Thoracic aorta (tissue), 2 donors: ENCODE results near the gene CTIF. TPM values are rescaled to one million over a fixed set of nuclear protein-coding genes. Genes with fewer than 3 reads are reported as not detected.

Source experiments
- ATAC-seq: fragments of 150-250 bp; one replicate; pipeline ENCODE4 v1.8.0; 2017; ENCODE audit warnings: low read depth; ENCODE audit not compliant: insufficient number of reproducible peaks, low FRiP score
- DNase-seq: peaks from one replicate; pipeline ENCODE4 v3.0.0-alpha.2; 2020; ENCODE audit warnings: low spot score
- H3K27ac ChIP-seq, 2 donors: fragments of 200-600 bp; sonication (generic); 1 replicate in 1 of 2; 2 replicates in 1 of 2; pipeline ENCODE4 v1.5.1; 2016; ENCODE audit warnings: mild to moderate bottlenecking in 2 of 2, moderate library complexity in 2 of 2
- H3K27me3 ChIP-seq: fragments of 200-600 bp; sonication (generic); replicated peaks from 2 replicates; pipeline ENCODE4 v1.6.0; 2016; ENCODE audit warnings: mild to moderate bottlenecking; ENCODE audit not compliant: insufficient read depth
- H3K36me3 ChIP-seq: fragments of 200-600 bp; sonication (generic); one replicate; pipeline ENCODE4 v1.5.1; 2016
- H3K4me1 ChIP-seq, 2 donors: fragments of 200-600 bp; sonication (generic); 1 replicate in 1 of 2; 2 replicates in 1 of 2; pipeline versions ENCODE4 v1.5.1 to v1.6.0; 2016; ENCODE audit warnings: low read depth in 2 of 2, mild to moderate bottlenecking in 1 of 2; ENCODE audit not compliant: control insufficient read depth in 1 of 2
- H3K4me3 ChIP-seq: fragments of 200-600 bp; sonication (generic); 2 replicates; pipeline ENCODE4 v1.5.1; 2016; ENCODE audit warnings: mild to moderate bottlenecking
- H3K9me3 ChIP-seq: fragments of 200-600 bp; sonication (generic); 2 replicates; pipeline ENCODE4 v1.5.1; 2016
- CTCF ChIP-seq: fragments of 200-600 bp; sonication (generic); IDR thresholded peaks from one replicate; pipeline ENCODE4 v1.5.1; 2019; ENCODE audit warnings: antibody characterized with exemption
- total RNA-seq, 2 donors: library from RNA; depleted of rRNA; stranded (reverse); fragments of >200 nt; gene quantifications; one replicate each; pipeline versions ENCODE4 v1.1.0 to v1.2.3, GENCODE V29; 2016

The CTIF gene
- total RNA-seq, 2 donors from 2014 or later: 63.3 to 125 TPM

GRCh38 chr18:48817021-48817461 lies 278.2 kb downstream of the CTIF start:
- peaks cover 8% of the 10 kb centered on the region for H3K36me3 ChIP-seq
- DNase-seq (no peak), ATAC-seq (no peak)
- peaks cover 16 to 41% of the 10 kb centered on the region in 2 donors for H3K4me1 ChIP-seq
- H3K9me3 ChIP-seq: no peaks in the 10 kb centered on the region
- H3K4me3 ChIP-seq: no peak overlapping the region
- TF ChIP-seq CTCF: no peak
- H3K27ac ChIP-seq: no peak overlapping the region
- H3K27me3 ChIP-seq: no peaks in the 10 kb centered on the region

GRCh38 chr18:48818329-48819254 lies 279.8 kb downstream of the CTIF start:
- no peaks in the 10 kb centered on the region for H3K27me3 ChIP-seq
- no peak overlapping the region for H3K4me3 ChIP-seq
- TF ChIP-seq CTCF: no peak
- no peaks in the 10 kb centered on the region for H3K9me3 ChIP-seq
- DNase-seq (no peak), ATAC-seq (no peak)
- peaks cover 16 to 33% of the 10 kb centered on the region in 2 donors for H3K4me1 ChIP-seq
- no peak overlapping the region for H3K27ac ChIP-seq
- H3K36me3 ChIP-seq: peaks cover 8% of the 10 kb centered on the region

GRCh38 chr18:48819276-48819675 lies 280.4 kb downstream of the CTIF start:
- DNase-seq: no peak
- Histone ChIP-seq H3K4me1 (peaks cover 18 to 31% of the 10 kb centered on the region in 2 donors), H3K9me3 (no peaks in the 10 kb centered on the region), H3K27me3 (no peaks in the 10 kb centered on the region), H3K36me3 (peaks cover 8% of the 10 kb centered on the region), H3K4me3 (no peak overlapping the region), H3K27ac (no peak overlapping the region)
- TF ChIP-seq CTCF: no peak
- no peak for ATAC-seq

- Histone ChIP-seq H3K36me3 (peaks cover 8% of the 10 kb centered on the region), H3K27me3 (no peaks in the 10 kb centered on the region), H3K4me3 (no peak overlapping the region), H3K27ac (no peak overlapping the region), H3K9me3 (no peaks in the 10 kb centered on the region), H3K4me1 (peaks cover 13 to 31% of the 10 kb centered on the region in 2 donors)
- DNase-seq: no peak
- TF ChIP-seq CTCF: no peak
- ATAC-seq: no peak
Measured at GRCh38 chr18:48819781-48820482, 281.1 kb downstream of the CTIF start.
